Astrocyte of the spinal cord (primary cell): Measurements from ENCODE around the gene BCAS1.

Experiments used
- DNase-seq: peaks from one replicate; pipeline ENCODE4 v3.0.0; 2011; ENCODE audit warnings: low read depth, low spot score
- H3K4me3 ChIP-seq: 2 replicates; pipeline ENCODE4 v1.5.1; 2011; ENCODE audit warnings: low read depth, mild to moderate bottlenecking, low read length, moderate library complexity
- in situ Hi-C: cut with HindIII; loops from 2 replicates; pipeline ENCODE4 v1.10.0; 2017; ENCODE audit warnings: low sequenced_read_pairs
- TF ChIP-seq, protein P1 (sequence below): IDR thresholded peaks from 2 replicates; pipeline ENCODE4 v1.5.1; 2012; ENCODE audit warnings: low read depth, mild to moderate bottlenecking, low read length, inconsistent platforms

The BCAS1 gene

DNA sequence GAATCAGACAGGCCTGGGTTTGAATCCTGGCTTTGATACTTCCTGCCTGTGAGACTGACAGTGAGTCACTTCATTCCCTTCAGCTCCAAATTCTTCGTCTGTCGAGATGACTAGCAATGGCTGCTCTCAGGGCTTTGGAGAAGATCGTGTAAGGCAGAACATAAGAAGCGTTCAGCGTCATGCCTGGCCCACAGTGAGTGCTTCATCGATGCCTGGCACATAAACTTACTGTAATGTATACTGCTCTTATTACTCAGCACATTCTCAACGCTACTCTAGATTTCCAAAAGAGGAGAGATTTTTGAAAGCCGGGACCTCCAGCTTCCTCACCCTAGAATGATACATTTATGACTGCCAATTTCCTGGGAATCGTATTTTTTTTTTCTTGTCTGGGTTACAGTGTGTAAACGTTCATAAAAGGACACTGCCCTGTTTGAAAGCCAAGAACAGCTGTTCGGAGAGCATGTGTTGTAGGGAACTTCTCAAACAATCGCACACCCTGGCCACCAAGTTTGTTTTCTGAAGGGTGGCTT lies 16.2 kb upstream of the BCAS1 start:
- TF ChIP-seq, protein P1, sequence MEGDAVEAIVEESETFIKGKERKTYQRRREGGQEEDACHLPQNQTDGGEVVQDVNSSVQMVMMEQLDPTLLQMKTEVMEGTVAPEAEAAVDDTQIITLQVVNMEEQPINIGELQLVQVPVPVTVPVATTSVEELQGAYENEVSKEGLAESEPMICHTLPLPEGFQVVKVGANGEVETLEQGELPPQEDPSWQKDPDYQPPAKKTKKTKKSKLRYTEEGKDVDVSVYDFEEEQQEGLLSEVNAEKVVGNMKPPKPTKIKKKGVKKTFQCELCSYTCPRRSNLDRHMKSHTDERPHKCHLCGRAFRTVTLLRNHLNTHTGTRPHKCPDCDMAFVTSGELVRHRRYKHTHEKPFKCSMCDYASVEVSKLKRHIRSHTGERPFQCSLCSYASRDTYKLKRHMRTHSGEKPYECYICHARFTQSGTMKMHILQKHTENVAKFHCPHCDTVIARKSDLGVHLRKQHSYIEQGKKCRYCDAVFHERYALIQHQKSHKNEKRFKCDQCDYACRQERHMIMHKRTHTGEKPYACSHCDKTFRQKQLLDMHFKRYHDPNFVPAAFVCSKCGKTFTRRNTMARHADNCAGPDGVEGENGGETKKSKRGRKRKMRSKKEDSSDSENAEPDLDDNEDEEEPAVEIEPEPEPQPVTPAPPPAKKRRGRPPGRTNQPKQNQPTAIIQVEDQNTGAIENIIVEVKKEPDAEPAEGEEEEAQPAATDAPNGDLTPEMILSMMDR, result no peak
- H3K4me3 ChIP-seq, result no peak overlapping the region
- in situ Hi-C loops, result no loop called here
- no peak for DNase-seq

DNA sequence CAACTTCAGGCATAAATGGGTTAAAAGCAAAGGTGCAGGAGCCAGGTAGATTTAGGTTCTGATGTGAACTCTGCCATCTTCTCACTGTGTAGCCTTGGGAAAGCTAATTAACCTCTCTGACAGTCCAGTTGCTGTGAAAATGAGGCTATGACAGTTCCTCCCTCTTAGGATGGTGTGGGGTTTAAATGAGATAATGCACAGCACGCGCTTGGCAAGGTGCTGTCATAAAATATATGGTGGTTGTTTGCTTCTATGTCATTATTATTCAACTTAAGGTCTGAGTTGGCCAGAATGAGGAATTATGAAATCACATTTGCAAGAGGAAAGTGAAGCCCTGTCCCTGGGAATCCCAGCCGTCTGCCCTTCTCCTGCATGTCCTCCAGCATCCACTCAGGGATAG lies 15.5 kb upstream of the BCAS1 start:
- H3K4me3 ChIP-seq, result no peak overlapping the region
- in situ Hi-C loops, result no loop called here
- TF ChIP-seq, protein P1, result no peak
- no peak for DNase-seq

DNA sequence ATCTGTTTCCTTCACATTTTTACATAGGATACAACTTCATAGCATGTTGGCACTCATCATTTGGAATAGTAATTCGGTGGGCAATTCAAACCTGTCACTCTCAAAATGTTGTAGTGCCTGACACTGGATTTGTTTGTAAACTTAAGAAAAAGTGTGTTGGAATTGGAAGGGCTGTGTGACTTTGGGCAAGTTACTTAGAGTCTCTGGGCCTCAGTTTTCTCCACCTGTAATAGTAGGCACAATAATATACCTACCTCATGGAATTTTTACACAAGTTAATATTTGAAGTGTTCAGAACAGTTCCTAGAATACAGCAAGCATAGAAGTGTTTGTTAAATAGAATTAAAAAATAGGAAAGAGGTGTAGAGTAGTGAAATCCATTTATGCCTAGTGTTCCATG lies 15.0 kb upstream of the BCAS1 start:
- DNase-seq, result no peak
- TF ChIP-seq, protein P1, result no peak
- in situ Hi-C loops, result no loop called here
- H3K4me3 ChIP-seq, result no peak overlapping the region

DNA sequence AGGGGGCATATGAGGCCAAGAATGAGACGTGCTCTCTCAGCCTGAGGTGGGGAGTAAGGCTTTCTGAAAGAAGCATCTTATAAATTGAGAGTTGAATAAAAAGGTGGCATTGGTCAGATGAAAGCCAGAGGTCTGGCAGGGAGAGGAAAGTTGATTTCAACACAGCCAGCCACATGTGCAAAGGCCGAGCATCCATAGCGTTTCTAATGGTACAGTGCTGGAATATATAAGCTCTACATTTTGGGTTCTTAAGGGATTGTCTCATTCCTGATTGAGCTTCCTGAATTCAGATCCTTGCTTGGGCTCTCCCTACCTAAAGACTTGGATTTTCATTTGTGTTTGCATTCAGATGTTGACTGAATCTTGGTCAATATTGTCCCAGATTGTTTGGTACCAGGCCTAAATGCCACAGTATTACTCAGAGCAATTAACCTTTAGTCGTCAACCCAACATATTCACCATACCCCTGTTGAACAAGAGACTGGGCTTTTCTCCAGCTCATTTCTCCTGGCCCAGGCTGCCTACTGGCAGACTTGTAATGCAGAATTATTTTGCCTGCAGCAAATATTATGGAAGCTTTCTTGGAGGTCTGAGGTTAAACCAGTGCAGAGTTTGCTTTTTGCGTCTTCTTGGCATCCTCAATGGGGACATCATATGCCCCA lies 14.5 kb upstream of the BCAS1 start:
- in situ Hi-C loops, result no loop called here
- H3K4me3 ChIP-seq, result no peak overlapping the region
- TF ChIP-seq, protein P1, result no peak
- DNase-seq, result peak; percentile 24

DNA sequence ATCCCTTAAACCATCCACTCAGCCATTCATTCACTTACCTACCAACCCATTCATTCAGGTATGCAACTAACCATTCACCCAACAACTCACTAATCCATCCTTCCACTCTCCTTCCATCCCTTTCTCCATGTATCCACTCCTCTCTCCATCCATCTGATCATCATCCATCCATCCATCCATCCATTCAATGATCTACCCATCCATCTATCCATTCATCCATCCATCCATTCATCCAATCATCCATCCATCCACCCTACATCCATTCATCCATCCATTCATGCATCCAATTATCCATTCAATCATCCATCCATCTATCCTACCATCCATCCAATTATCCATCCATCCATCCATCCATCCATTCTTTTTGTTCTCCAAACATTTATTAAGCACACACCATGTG lies 13.8 kb upstream of the BCAS1 start:
- in situ Hi-C loops, result no loop called here
- TF ChIP-seq, protein P1, result no peak
- H3K4me3 ChIP-seq, result no peak overlapping the region
- no peak for DNase-seq

DNA sequence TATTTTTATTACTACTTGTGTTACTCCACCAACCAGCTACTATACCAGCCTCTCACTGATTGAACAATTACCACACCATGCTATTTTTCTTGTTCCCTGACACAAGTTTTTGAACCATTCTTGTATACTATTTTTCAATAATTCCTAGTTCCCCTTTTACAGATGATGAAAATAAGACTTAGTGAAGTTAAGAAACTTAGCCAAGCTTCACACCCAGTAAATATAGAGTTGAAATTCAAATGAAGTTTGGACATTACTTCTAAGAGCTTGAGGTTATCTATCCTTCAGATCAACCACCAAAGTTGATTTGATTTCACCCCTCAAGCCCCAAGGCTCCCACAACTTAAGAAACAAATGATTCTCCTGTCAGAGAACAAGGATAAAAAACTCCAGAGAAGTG lies 13.1 kb upstream of the BCAS1 start:
- no peak overlapping the region for H3K4me3 ChIP-seq
- in situ Hi-C loops, result no loop called here
- DNase-seq, result no peak
- TF ChIP-seq, protein P1, result no peak

DNA sequence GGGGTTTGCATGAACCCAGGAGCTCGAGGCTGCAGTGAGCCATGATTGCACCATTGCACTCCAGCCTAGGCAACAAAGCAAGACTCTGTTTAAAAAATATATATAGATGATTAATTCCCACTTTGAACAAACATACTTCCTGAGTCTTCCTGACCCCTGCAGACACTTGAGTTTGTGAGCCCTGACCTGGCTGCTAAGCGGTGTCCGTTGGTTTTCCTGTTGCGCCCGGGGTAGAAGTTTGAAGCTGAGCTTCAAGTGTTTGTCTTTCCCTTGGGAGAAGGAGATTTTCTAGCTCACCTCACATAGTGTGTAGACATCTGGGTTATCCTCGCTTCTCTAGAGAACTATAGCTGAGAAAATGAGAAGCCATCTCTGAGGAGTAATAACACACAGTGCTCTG lies 11.7 kb upstream of the BCAS1 start:
- DNase-seq, result no peak
- TF ChIP-seq, protein P1, result no peak
- no peak overlapping the region for H3K4me3 ChIP-seq
- in situ Hi-C loops, result no loop called here
